Suprapubic skin (tissue), 3 donors: ENCODE results near the gene ITSN1.

ENCODE experiments used
- CTCF ChIP-seq, 2 donors: fragments of 200-600 bp in 1 of 2; fragments of 450-650 bp in 1 of 2; sonication (generic) in 1 of 2; IDR thresholded peaks; one replicate each; pipeline ENCODE4 v1.5.1; 2016 to 2019; ENCODE audit warnings: antibody characterized with exemption in 2 of 2, mild to moderate bottlenecking in 1 of 2, moderate library complexity in 1 of 2
- EP300 ChIP-seq: sonication (generic); formaldehyde crosslinking; IDR thresholded peaks from one replicate; pipeline ENCODE4 v1.6.1; 2017; ENCODE audit warnings: antibody characterized with exemption
- POLR2A ChIP-seq, 2 donors: fragments of 450-650 bp; IDR thresholded peaks; one replicate each; pipeline ENCODE4 v1.6.1; 2017; ENCODE audit warnings: antibody characterized with exemption in 2 of 2, mild to moderate bottlenecking in 2 of 2, moderate library complexity in 2 of 2

DNA sequence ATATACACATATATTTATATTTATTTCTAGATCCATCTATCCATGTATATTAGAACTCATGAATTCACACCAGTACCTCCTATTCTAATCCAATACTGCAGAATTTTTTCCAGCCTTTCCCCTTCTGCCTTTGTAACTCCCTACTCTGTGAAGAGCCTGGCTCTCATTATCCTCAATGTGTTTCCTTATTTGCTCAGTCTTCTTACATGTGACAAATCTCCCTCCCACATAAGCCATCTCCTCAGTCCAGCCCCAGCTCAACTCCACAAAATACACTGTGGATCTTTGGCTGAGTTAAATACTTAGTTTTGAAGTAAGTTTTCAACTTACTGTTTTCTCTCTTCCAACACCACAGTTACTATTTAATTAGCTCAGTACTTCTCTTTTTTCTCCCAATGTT, 227.6 kb downstream of the ITSN1 start:
- no peak for TF ChIP-seq POLR2A (IDR thresholded peaks at IDR 0.05)
- no peak for TF ChIP-seq EP300
- TF ChIP-seq CTCF (IDR thresholded peaks at IDR 0.05) = no peak
